Endothelial cell of umbilical vein (primary cell): ENCODE data around the gene ALB. TPM values are rescaled to one million over a fixed set of nuclear protein-coding genes. Genes with fewer than 3 reads are reported as not detected.

Experiments
- BruUV-seq: library from RNA; stranded (reverse); fragments of 400-500 nt; replicated peaks from 2 replicates; lab custom pipeline; 2021; lab: Mats Ljungman, UMichigan
- CTCF ChIA-PET: fragments of 300-600, 350-600 bp; sonication (Branson Sonifier 250); formaldehyde crosslinking; loops from one replicate; lab custom pipeline; 2021; ENCODE audit warnings: antibody characterized with exemption, inconsistent platforms; lab: Charles Lee
- POLR2A ChIA-PET: fragments of 300-600, 350-600 bp; sonication (Branson Sonifier 250); formaldehyde crosslinking; loops from one replicate; lab custom pipeline; 2021; ENCODE audit warnings: antibody characterized with exemption, inconsistent platforms; lab: Charles Lee
- DNase-seq: peaks from one replicate; pipeline ENCODE4 v3.0.0-alpha.2; 2011; ENCODE audit warnings: low read depth, low spot score
- FAIRE-seq: peaks from 2 replicates; lab custom pipeline; 2011; peaks lifted over from hg19 to GRCh38; lab: Jason Lieb, UNC
- H2AFZ ChIP-seq: 2 replicates; pipeline ENCODE4 v1.6.0; 2012; ENCODE audit warnings: low read depth, low read length, control low read depth, inconsistent platforms
- H3K27ac ChIP-seq: 2 replicates; pipeline ENCODE4 v1.5.1; 2011; ENCODE audit warnings: low read depth, mild to moderate bottlenecking, control low read depth, low read length, moderate library complexity; ENCODE audit not compliant: insufficient read depth
- H3K27me3 ChIP-seq, 2 experiments: 2 replicates each; pipeline versions ENCODE4 v1.6.0 to v1.6.1; 2011; ENCODE audit warnings: low read length in 2 of 2, mixed read lengths in 1 of 2; ENCODE audit not compliant: control insufficient read depth in 2 of 2, insufficient read depth in 2 of 2
- H3K36me3 ChIP-seq, 2 experiments: 2 replicates in 1 of 2; 3 replicates in 1 of 2; pipeline ENCODE4 v1.5.1; 2011; ENCODE audit warnings: low read length in 2 of 2, mild to moderate bottlenecking in 1 of 2, moderate library complexity in 1 of 2; ENCODE audit not compliant: control insufficient read depth in 2 of 2, insufficient read depth in 2 of 2; ENCODE audit errors: extremely low read depth in 1 of 2
- H3K4me1 ChIP-seq: 3 replicates; pipeline ENCODE4 v1.5.1; 2011; ENCODE audit warnings: mild to moderate bottlenecking, low read length; ENCODE audit not compliant: control insufficient read depth, insufficient read depth; ENCODE audit errors: extremely low read depth
- H3K4me2 ChIP-seq: 2 replicates; pipeline ENCODE4 v1.6.1; 2011; ENCODE audit warnings: low read length, control low read depth, mixed read lengths; ENCODE audit not compliant: insufficient read depth
- H3K4me3 ChIP-seq, 3 experiments: fragments of 200-600 bp in 1 of 3; sonication (generic), shearing (Covaris generic) in 1 of 3; replicated peaks in 1 of 3; 2 replicates each; pipeline ENCODE4 v1.5.1; 2011 to 2016; ENCODE audit warnings: control low read depth in 3 of 3, low read length in 3 of 3, mild to moderate bottlenecking in 2 of 3, inconsistent platforms in 1 of 3, low read depth in 1 of 3, moderate library complexity in 1 of 3; ENCODE audit not compliant: insufficient read depth in 1 of 3
- H3K79me2 ChIP-seq: 2 replicates; pipeline ENCODE4 v1.6.0; 2012; ENCODE audit warnings: low read length, inconsistent platforms; ENCODE audit not compliant: control insufficient read depth, insufficient read depth
- H3K9ac ChIP-seq: replicated peaks from 2 replicates; pipeline ENCODE3; 2011; ENCODE audit warnings: low read length, control low read depth; ENCODE audit not compliant: insufficient read depth; ENCODE audit errors: extremely low read depth
- H3K9me1 ChIP-seq: replicated peaks from 3 replicates; pipeline ENCODE4 v1.6.0; 2011; ENCODE audit warnings: mild to moderate bottlenecking, low read length; ENCODE audit not compliant: control insufficient read depth, insufficient read depth; ENCODE audit errors: extremely low read depth
- H3K9me3 ChIP-seq: replicated peaks from 2 replicates; pipeline ENCODE4 v1.5.1; 2012; ENCODE audit warnings: low read length, inconsistent platforms; ENCODE audit not compliant: control insufficient read depth, insufficient read depth
- H4K20me1 ChIP-seq: replicated peaks from 2 replicates; pipeline ENCODE3; 2011; ENCODE audit warnings: mild to moderate bottlenecking, low read length; ENCODE audit not compliant: control insufficient read depth, insufficient read depth; ENCODE audit errors: extremely low read depth
- CTCF ChIP-seq, 2 donors: IDR thresholded peaks; 1 replicate in 1 of 2; 2 replicates in 1 of 2; pipeline ENCODE4 v1.5.1; 2011; ENCODE audit warnings: low read length in 2 of 2, mild to moderate bottlenecking in 2 of 2, moderate library complexity in 2 of 2, control low read depth in 1 of 2, inconsistent platforms in 1 of 2, low read depth in 1 of 2; ENCODE audit not compliant: insufficient read depth in 1 of 2; ENCODE audit errors: extremely low read depth in 1 of 2
- EZH2 ChIP-seq: IDR thresholded peaks from 2 replicates; pipeline ENCODE4 v1.6.1; 2012; ENCODE audit warnings: borderline replicate concordance, low read depth, mild to moderate bottlenecking, moderate library complexity, low read length, inconsistent platforms; ENCODE audit not compliant: severe bottlenecking
- FOS ChIP-seq: IDR thresholded peaks from 2 replicates; pipeline ENCODE4 v1.6.1; 2011; ENCODE audit warnings: mild to moderate bottlenecking, low read length, moderate library complexity, borderline replicate concordance; ENCODE audit not compliant: insufficient read depth
- GATA2 ChIP-seq: IDR thresholded peaks from 2 replicates; pipeline ENCODE4 v1.7.0; 2011; ENCODE audit warnings: low read depth, mild to moderate bottlenecking, moderate library complexity, mixed read lengths, low read length; ENCODE audit not compliant: insufficient read length, insufficient read depth
- JUN ChIP-seq: IDR thresholded peaks from 2 replicates; pipeline ENCODE4 v1.6.1; 2011; ENCODE audit warnings: borderline replicate concordance, low read depth; ENCODE audit not compliant: insufficient read length, insufficient read depth
- MAX ChIP-seq: IDR thresholded peaks from 2 replicates; pipeline ENCODE4 v1.6.1; 2011; ENCODE audit not compliant: insufficient read depth, insufficient read length
- MYC ChIP-seq: IDR thresholded peaks from one replicate; pipeline ENCODE4 v1.6.1; 2011; ENCODE audit warnings: mild to moderate bottlenecking, low read depth, low read length
- POLR2A ChIP-seq: IDR thresholded peaks from 2 replicates; pipeline ENCODE4 v1.6.1; 2012; ENCODE audit warnings: low read depth, mild to moderate bottlenecking, control low read depth, low read length
- POLR2AphosphoS5 ChIP-seq: IDR thresholded peaks from 2 replicates; pipeline ENCODE4 v1.6.1; 2012; ENCODE audit warnings: low read depth, mild to moderate bottlenecking, control low read depth, low read length, moderate library complexity; ENCODE audit not compliant: insufficient read depth
- dilution Hi-C: fragments of 300-500 bp; cut with MboI; formaldehyde crosslinking; loops from one replicate; pipeline ENCODE4 v1.15.0; 2019; ENCODE audit warnings: low sequenced_read_pairs; ENCODE audit not compliant: extremely low pct_ligation_motif_present
- intact Hi-C: fragments of 100-400 bp; cut with micrococcal nuclease; formaldehyde crosslinking; loops from one replicate; pipeline ENCODE4 v1.10.0; 2022
- polyA plus RNA-seq, 4 experiments: library from polyadenylated mRNA; depleted of rRNA in 3 of 4; stranded (reverse) in 3 of 4; unstranded in 1 of 4; fragments of >200 nt; gene quantifications; 2 replicates each; pipeline versions ENCODE4 v1.2.1 to v1.2.3, GENCODE V29; 2011 to 2012; ENCODE audit warnings: missing spikeins in 1 of 4
- total RNA-seq: library from RNA; stranded (reverse); gene quantifications from 2 replicates; pipeline ENCODE4 v1.2.3, GENCODE V29; 2021

ALB gene
- total and polyA plus RNA-seq, 2 donors (not counting 3 experiments of a cell fraction or from before 2014, with no cell fraction given) = not detected

GRCh38 chr4:73438582-73439215, 34.6 kb downstream of the ALB start:
- intact Hi-C loops = no loop called here
- Histone ChIP-seq H3K9me3 (no peaks in the 10 kb centered on the region), H3K9ac (no peak overlapping the region), H3K4me2 (no peak overlapping the region), H3K79me2 (no peaks in the 10 kb centered on the region), H3K27ac (no peak overlapping the region), H3K4me1 (no peaks in the 10 kb centered on the region), H3K4me3 (no peak overlapping the region), H3K27me3 (peaks cover 8 to 23% of the 10 kb centered on the region in 2 experiments), H4K20me1 (no peaks in the 10 kb centered on the region), H2AFZ (no peak overlapping the region), H3K9me1 (no peaks in the 10 kb centered on the region), H3K36me3 (no peaks in the 10 kb centered on the region)
- BruUV-seq = no TSS peak
- FAIRE-seq (no peak), DNase-seq (no peak)
- dilution Hi-C loops = no loop called here
- ChIA-PET POLR2A (no interaction called here), CTCF (interaction anchor here (0.9 to 1.3 kb wide), 5 partner anchors 8 to 29 kb away, joined by 3 to 10 read pairs (median 3); no protein-coding TSS in a partner anchor)
- no peak for TF ChIP-seq JUN
- no peak for TF ChIP-seq MAX
- TF ChIP-seq POLR2AphosphoS5 = no peak
- no peak for TF ChIP-seq GATA2
- TF ChIP-seq MYC = no peak
- TF ChIP-seq POLR2A = no peak
- TF ChIP-seq EZH2 = no peak
- no peak for TF ChIP-seq CTCF (IDR thresholded peaks at IDR 0.05; ENCODE audit: extremely low read depth in 1 of 2, insufficient read depth in 1 of 2, low read depth in 1 of 2, low read length in 2 of 2)
- TF ChIP-seq FOS = no peak
